HCT116 (cell line): ENCODE measurements around the gene KLK8. TPM values are rescaled to one million over a fixed set of nuclear protein-coding genes. Genes with fewer than 3 reads are reported as not detected.

ENCODE experiments used
- ATAC-seq: fragments of 200-7000 bp; cut with Tn5 transposase; 2 replicates; pipeline ENCODE4 v1.9.1; 2020; ENCODE audit warnings: mild to moderate bottlenecking, moderate library complexity
- BruUV-seq: library from RNA; stranded (reverse); fragments of 400-500 nt; replicated peaks from 2 replicates; lab custom pipeline; 2021; lab: Mats Ljungman, UMichigan
- CTCF ChIA-PET: fragments of 300-600 bp; sonication (Branson Sonifier 250); formaldehyde crosslinking; loops from one replicate; lab custom pipeline; 2021; ENCODE audit warnings: antibody characterized with exemption; lab: Charles Lee
- POLR2A ChIA-PET: fragments of 300-600, 350-600 bp; sonication (Branson Sonifier 250); formaldehyde crosslinking; loops from one replicate; lab custom pipeline; 2021; ENCODE audit warnings: antibody characterized with exemption; lab: Charles Lee
- RAD21 ChIA-PET, 2 experiments: fragments of 300-600 bp; sonication (Branson Sonifier 250); formaldehyde crosslinking; loops; one replicate each; lab custom pipeline; 2023; ENCODE audit warnings: low total read pairs in 2 of 2; ENCODE audit not compliant: uncharacterized antibody in 2 of 2, unreplicated experiment in 2 of 2, low non-redundant PET in 1 of 2; lab: Charles Lee
- DNase-seq: peaks from one replicate; pipeline ENCODE4 v3.0.0-alpha.2; 2010; ENCODE audit warnings: low read depth, low spot score
- H2AFZ ChIP-seq: fragments of 200-600 bp; shearing (Covaris generic), sonication (generic); 2 replicates; pipeline ENCODE4 v1.6.1; 2017; ENCODE audit warnings: low read depth, mixed run types, mixed read lengths, antibody characterized with exemption, low read length; ENCODE audit not compliant: poor library complexity, severe bottlenecking
- H3K27ac ChIP-seq: 2 replicates; pipeline ENCODE4 v1.5.1; 2012; ENCODE audit warnings: low read depth, low read length
- H3K27me3 ChIP-seq: fragments of 200-600 bp; sonication (generic); 2 replicates; pipeline ENCODE4 v1.6.1; 2016; ENCODE audit warnings: mixed run types, low read length, mixed read lengths; ENCODE audit not compliant: insufficient read depth
- H3K36me3 ChIP-seq, 2 experiments: fragments of 200-500 bp in 1 of 2; fragments of 200-600 bp in 1 of 2; sonication (Bioruptor generic) in 1 of 2; sonication (generic) in 1 of 2; 2 replicates each; pipeline versions ENCODE4 v1.5.1 to v1.6.1; 2014 to 2016; ENCODE audit warnings: low read length in 2 of 2, inconsistent platforms in 1 of 2, mixed read lengths in 1 of 2, mixed run types in 1 of 2; ENCODE audit not compliant: insufficient read depth in 2 of 2, control insufficient read depth in 1 of 2
- H3K4me1 ChIP-seq, 2 experiments: fragments of 200-600 bp in 1 of 2; sonication (generic) in 1 of 2; 2 replicates each; pipeline versions ENCODE4 v1.5.1 to v1.6.1; 2012 to 2017; ENCODE audit warnings: low read length in 2 of 2, inconsistent platforms in 1 of 2, mild to moderate bottlenecking in 1 of 2, mixed read lengths in 1 of 2, mixed run types in 1 of 2, moderate library complexity in 1 of 2; ENCODE audit not compliant: insufficient read depth in 2 of 2, control insufficient read depth in 1 of 2
- H3K4me2 ChIP-seq: fragments of 200-600 bp; sonication (generic); 2 replicates; pipeline ENCODE4 v1.6.1; 2017; ENCODE audit warnings: mixed run types, low read length, mixed read lengths
- H3K4me3 ChIP-seq, 2 experiments: fragments of 200-600 bp in 1 of 2; sonication (generic) in 1 of 2; replicated peaks in 1 of 2; 2 replicates each; pipeline ENCODE4 v1.5.1; 2011 to 2016; ENCODE audit warnings: low read length in 2 of 2, control low read depth in 1 of 2, low read depth in 1 of 2, mild to moderate bottlenecking in 1 of 2, mixed read lengths in 1 of 2, mixed run types in 1 of 2
- H3K79me2 ChIP-seq: fragments of 200-600 bp; sonication (generic); 2 replicates; pipeline ENCODE4 v1.6.1; 2017; ENCODE audit warnings: mild to moderate bottlenecking, mixed run types, low read length, moderate library complexity, mixed read lengths; ENCODE audit not compliant: insufficient read depth
- H3K9ac ChIP-seq: fragments of 200-600 bp; sonication (generic); 2 replicates; pipeline ENCODE4 v1.6.1; 2016; ENCODE audit warnings: low read length, mixed read lengths
- H3K9me2 ChIP-seq: fragments of 200-600 bp; sonication (generic), shearing (Covaris generic); 2 replicates; pipeline ENCODE4 v1.6.1; 2017; ENCODE audit warnings: mixed run types, mild to moderate bottlenecking, moderate library complexity; ENCODE audit not compliant: insufficient read depth
- H3K9me3 ChIP-seq, 2 experiments: fragments of 200-500 bp in 1 of 2; fragments of 200-600 bp in 1 of 2; sonication (Bioruptor generic) in 1 of 2; sonication (generic) in 1 of 2; 2 replicates each; pipeline ENCODE4 v1.6.1; 2014 to 2017; ENCODE audit warnings: low read length in 2 of 2, mixed read lengths in 2 of 2, inconsistent platforms in 1 of 2, low read depth in 1 of 2, mild to moderate bottlenecking in 1 of 2, mixed run types in 1 of 2, moderate library complexity in 1 of 2; ENCODE audit not compliant: control insufficient read depth in 1 of 2, insufficient read depth in 1 of 2
- H4K20me1 ChIP-seq: fragments of 200-600 bp; sonication (generic), shearing (Covaris generic); 2 replicates; pipeline ENCODE4 v1.6.1; 2017; ENCODE audit warnings: mixed run types, mild to moderate bottlenecking, moderate library complexity; ENCODE audit not compliant: insufficient read depth
- CEBPB ChIP-seq: IDR thresholded peaks from 2 replicates; pipeline ENCODE4 v1.6.1; 2012; ENCODE audit warnings: low read depth
- EGR1 ChIP-seq: IDR thresholded peaks from 2 replicates; pipeline ENCODE4 v1.6.1; 2012; ENCODE audit warnings: low read depth
- ELF1 ChIP-seq: IDR thresholded peaks from 2 replicates; pipeline ENCODE4 v1.6.1; 2012; ENCODE audit warnings: low read depth, borderline replicate concordance
- EZH2 ChIP-seq: fragments of 200-600 bp; sonication (generic); IDR thresholded peaks from 2 replicates; pipeline ENCODE4 v1.6.1; 2017; ENCODE audit warnings: antibody characterized with exemption, mixed run types
- EZH2phosphoT487 ChIP-seq: fragments of 200-600 bp; IDR thresholded peaks from 2 replicates; pipeline ENCODE4 v1.6.1; 2018; ENCODE audit warnings: antibody characterized with exemption, borderline replicate concordance
- FOSL1 ChIP-seq: IDR thresholded peaks from 2 replicates; pipeline ENCODE4 v1.6.1; 2012; ENCODE audit warnings: low read depth
- POLR2A ChIP-seq: IDR thresholded peaks from 2 replicates; pipeline ENCODE4 v1.7.0; 2011; ENCODE audit warnings: borderline replicate concordance; ENCODE audit not compliant: insufficient read depth, insufficient read length; ENCODE audit errors: extremely low read depth
- POLR2AphosphoS5 ChIP-seq: IDR thresholded peaks from 2 replicates; pipeline ENCODE4 v1.6.1; 2011; ENCODE audit warnings: mild to moderate bottlenecking, low read depth, low read length, moderate library complexity
- RAD21 ChIP-seq: IDR thresholded peaks from 2 replicates; pipeline ENCODE4 v1.6.1; 2012; ENCODE audit warnings: low read depth, mild to moderate bottlenecking
- SIN3A ChIP-seq: IDR thresholded peaks from 2 replicates; pipeline ENCODE4 v1.6.1; 2012; ENCODE audit warnings: low read depth
- SP1 ChIP-seq: IDR thresholded peaks from 2 replicates; pipeline ENCODE4 v1.6.1; 2012; ENCODE audit warnings: low read depth
- SRF ChIP-seq: IDR thresholded peaks from 2 replicates; pipeline ENCODE4 v1.6.1; 2012; ENCODE audit warnings: low read depth
- TCF7L2 ChIP-seq: IDR thresholded peaks from 2 replicates; pipeline ENCODE4 v1.7.0; 2011; ENCODE audit warnings: borderline replicate concordance, inconsistent platforms; ENCODE audit not compliant: insufficient read depth, insufficient read length; ENCODE audit errors: extremely low read depth
- ZNF274 ChIP-seq: fragments of 200-500 bp; sonication (Bioruptor generic); IDR thresholded peaks from 2 replicates; pipeline ENCODE4 v1.6.1; 2014; ENCODE audit warnings: mild to moderate bottlenecking, low read depth, low read length, inconsistent platforms
- intact Hi-C: fragments of 100-400 bp; cut with micrococcal nuclease; formaldehyde crosslinking; loops from 2 replicates; pipeline ENCODE4 v1.10.0; 2022
- total RNA-seq: library from RNA; stranded (reverse); gene quantifications from one replicate; pipeline ENCODE4 v1.2.1, GENCODE V29; 2021; ENCODE audit not compliant: unreplicated experiment
- TF ChIP-seq, protein P1 (sequence below): IDR thresholded peaks from 2 replicates; pipeline ENCODE4 v1.6.1; 2011; ENCODE audit warnings: mild to moderate bottlenecking, low read length, moderate library complexity; ENCODE audit not compliant: insufficient replicate concordance; ENCODE audit errors: extremely low read depth
- TF ChIP-seq, protein P2 (sequence below): IDR thresholded peaks from 2 replicates; pipeline ENCODE4 v1.6.1; 2012
- TF ChIP-seq, protein P3 (sequence below), 3 experiments: fragments of 200-600 bp in 1 of 3; sonication (generic) in 1 of 3; IDR thresholded peaks in 2 of 3; conservative IDR thresholded peaks in 1 of 3; 2 replicates each; pipeline ENCODE4 v1.5.1; 2012 to 2017; ENCODE audit warnings: low read depth in 2 of 3, low read length in 2 of 3, antibody characterized with exemption in 1 of 3, borderline replicate concordance in 1 of 3, control low read depth in 1 of 3, mild to moderate bottlenecking in 1 of 3, mixed read lengths in 1 of 3, mixed run types in 1 of 3, moderate library complexity in 1 of 3; ENCODE audit not compliant: insufficient read depth in 1 of 3
- TF ChIP-seq, protein P4 (sequence below): IDR thresholded peaks from 2 replicates; pipeline ENCODE4 v1.6.1; 2012; ENCODE audit warnings: low read depth

KLK8 gene
- total RNA-seq, 1 experiment from 2014 or later = 92.8 TPM

DNA sequence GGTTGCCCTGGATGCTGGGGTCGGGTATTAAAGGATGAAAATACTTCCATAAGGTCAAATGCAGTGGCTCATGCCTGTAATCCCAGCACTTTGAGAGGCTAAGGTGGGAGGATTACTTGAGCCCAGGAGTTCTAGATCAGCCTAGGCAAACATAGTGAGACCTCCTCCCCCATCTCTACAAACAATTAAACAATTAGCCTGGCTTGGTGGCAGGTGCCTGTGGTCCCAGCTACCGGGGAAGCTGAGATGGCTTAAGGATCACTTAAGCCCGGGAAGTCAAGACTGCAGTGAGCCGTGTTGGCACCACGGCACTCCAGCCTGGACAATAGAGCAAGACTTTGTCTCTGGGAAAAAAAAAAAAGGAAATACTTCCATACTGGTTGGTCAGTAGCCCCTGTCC, 23.5 kb upstream of the KLK8 start (continued):
- TF ChIP-seq, protein P1, sequence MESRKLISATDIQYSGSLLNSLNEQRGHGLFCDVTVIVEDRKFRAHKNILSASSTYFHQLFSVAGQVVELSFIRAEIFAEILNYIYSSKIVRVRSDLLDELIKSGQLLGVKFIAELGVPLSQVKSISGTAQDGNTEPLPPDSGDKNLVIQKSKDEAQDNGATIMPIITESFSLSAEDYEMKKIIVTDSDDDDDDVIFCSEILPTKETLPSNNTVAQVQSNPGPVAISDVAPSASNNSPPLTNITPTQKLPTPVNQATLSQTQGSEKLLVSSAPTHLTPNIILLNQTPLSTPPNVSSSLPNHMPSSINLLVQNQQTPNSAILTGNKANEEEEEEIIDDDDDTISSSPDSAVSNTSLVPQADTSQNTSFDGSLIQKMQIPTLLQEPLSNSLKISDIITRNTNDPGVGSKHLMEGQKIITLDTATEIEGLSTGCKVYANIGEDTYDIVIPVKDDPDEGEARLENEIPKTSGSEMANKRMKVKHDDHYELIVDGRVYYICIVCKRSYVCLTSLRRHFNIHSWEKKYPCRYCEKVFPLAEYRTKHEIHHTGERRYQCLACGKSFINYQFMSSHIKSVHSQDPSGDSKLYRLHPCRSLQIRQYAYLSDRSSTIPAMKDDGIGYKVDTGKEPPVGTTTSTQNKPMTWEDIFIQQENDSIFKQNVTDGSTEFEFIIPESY = no peak
- TF ChIP-seq SP1 = no peak
- no peak for TF ChIP-seq EZH2

DNA sequence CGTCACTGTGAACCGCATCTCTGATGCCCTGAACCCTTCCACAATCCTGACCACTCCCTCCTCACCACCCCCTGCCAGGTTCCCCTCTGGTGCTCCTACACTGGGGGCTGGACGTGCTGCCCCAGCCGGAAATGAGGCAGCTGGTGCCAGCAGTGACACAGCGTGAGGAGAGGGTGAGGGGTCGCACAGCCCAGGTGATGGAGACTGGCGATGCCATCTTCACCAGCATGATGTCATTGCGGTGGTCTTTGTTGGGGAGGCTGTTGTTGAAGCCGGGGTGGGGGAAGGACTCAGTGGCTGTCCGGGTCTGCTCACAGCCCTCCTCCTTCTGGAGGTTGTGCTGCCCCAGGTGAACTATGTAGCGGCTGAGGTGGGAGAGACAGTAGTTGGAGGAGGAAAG, 22.5 kb upstream of the KLK8 start:
- TF ChIP-seq RAD21 = no peak
- TF ChIP-seq EZH2 = no peak
- TF ChIP-seq SIN3A = no peak
- TF ChIP-seq, protein P2, sequence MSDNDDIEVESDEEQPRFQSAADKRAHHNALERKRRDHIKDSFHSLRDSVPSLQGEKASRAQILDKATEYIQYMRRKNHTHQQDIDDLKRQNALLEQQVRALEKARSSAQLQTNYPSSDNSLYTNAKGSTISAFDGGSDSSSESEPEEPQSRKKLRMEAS = no peak
- no peak for TF ChIP-seq SP1
- no peak for TF ChIP-seq ELF1
- TF ChIP-seq EZH2phosphoT487 = no peak
- TF ChIP-seq TCF7L2 = no peak
- no peak for TF ChIP-seq SRF
- no peak for TF ChIP-seq ZNF274
- no peak for TF ChIP-seq FOSL1
- TF ChIP-seq, protein P3, sequence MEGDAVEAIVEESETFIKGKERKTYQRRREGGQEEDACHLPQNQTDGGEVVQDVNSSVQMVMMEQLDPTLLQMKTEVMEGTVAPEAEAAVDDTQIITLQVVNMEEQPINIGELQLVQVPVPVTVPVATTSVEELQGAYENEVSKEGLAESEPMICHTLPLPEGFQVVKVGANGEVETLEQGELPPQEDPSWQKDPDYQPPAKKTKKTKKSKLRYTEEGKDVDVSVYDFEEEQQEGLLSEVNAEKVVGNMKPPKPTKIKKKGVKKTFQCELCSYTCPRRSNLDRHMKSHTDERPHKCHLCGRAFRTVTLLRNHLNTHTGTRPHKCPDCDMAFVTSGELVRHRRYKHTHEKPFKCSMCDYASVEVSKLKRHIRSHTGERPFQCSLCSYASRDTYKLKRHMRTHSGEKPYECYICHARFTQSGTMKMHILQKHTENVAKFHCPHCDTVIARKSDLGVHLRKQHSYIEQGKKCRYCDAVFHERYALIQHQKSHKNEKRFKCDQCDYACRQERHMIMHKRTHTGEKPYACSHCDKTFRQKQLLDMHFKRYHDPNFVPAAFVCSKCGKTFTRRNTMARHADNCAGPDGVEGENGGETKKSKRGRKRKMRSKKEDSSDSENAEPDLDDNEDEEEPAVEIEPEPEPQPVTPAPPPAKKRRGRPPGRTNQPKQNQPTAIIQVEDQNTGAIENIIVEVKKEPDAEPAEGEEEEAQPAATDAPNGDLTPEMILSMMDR (IDR thresholded peaks at IDR 0.05 in 2 of 3, conservative IDR thresholded peaks at IDR 0.05 in 1 of 3; ENCODE audit: borderline replicate concordance in 1 of 3, insufficient read depth in 1 of 3, low read depth in 2 of 3, low read length in 2 of 3) = no peak
- no peak for TF ChIP-seq EGR1
- TF ChIP-seq, protein P4, sequence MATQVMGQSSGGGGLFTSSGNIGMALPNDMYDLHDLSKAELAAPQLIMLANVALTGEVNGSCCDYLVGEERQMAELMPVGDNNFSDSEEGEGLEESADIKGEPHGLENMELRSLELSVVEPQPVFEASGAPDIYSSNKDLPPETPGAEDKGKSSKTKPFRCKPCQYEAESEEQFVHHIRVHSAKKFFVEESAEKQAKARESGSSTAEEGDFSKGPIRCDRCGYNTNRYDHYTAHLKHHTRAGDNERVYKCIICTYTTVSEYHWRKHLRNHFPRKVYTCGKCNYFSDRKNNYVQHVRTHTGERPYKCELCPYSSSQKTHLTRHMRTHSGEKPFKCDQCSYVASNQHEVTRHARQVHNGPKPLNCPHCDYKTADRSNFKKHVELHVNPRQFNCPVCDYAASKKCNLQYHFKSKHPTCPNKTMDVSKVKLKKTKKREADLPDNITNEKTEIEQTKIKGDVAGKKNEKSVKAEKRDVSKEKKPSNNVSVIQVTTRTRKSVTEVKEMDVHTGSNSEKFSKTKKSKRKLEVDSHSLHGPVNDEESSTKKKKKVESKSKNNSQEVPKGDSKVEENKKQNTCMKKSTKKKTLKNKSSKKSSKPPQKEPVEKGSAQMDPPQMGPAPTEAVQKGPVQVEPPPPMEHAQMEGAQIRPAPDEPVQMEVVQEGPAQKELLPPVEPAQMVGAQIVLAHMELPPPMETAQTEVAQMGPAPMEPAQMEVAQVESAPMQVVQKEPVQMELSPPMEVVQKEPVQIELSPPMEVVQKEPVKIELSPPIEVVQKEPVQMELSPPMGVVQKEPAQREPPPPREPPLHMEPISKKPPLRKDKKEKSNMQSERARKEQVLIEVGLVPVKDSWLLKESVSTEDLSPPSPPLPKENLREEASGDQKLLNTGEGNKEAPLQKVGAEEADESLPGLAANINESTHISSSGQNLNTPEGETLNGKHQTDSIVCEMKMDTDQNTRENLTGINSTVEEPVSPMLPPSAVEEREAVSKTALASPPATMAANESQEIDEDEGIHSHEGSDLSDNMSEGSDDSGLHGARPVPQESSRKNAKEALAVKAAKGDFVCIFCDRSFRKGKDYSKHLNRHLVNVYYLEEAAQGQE = no peak
- no peak for TF ChIP-seq POLR2A
- no peak for TF ChIP-seq POLR2AphosphoS5
- TF ChIP-seq CEBPB = no peak
- Histone ChIP-seq H3K27me3 (no peaks in the 10 kb centered on the region), H4K20me1 (no peaks in the 10 kb centered on the region), H3K9me2 (no peaks in the 10 kb centered on the region), H3K4me1 (peaks cover 13 to 37% of the 10 kb centered on the region in 2 experiments), H3K79me2 (no peaks in the 10 kb centered on the region), H3K27ac (no peak overlapping the region), H2AFZ (no peak overlapping the region), H3K9me3 (no peaks in the 10 kb centered on the region), H3K9ac (no peak overlapping the region), H3K4me2 (no peak overlapping the region), H3K4me3 (no peak overlapping the region), H3K36me3 (no peaks in the 10 kb centered on the region)
- DNase-seq = no peak
- no peak for ATAC-seq
- RAD21 ChIA-PET = no interaction called here
- no TSS peak for BruUV-seq
- CTCF ChIA-PET = no interaction called here
- POLR2A ChIA-PET = no interaction called here
- intact Hi-C loops = no loop called here
